ENCODE data around the gene SMIM27.

DNA sequence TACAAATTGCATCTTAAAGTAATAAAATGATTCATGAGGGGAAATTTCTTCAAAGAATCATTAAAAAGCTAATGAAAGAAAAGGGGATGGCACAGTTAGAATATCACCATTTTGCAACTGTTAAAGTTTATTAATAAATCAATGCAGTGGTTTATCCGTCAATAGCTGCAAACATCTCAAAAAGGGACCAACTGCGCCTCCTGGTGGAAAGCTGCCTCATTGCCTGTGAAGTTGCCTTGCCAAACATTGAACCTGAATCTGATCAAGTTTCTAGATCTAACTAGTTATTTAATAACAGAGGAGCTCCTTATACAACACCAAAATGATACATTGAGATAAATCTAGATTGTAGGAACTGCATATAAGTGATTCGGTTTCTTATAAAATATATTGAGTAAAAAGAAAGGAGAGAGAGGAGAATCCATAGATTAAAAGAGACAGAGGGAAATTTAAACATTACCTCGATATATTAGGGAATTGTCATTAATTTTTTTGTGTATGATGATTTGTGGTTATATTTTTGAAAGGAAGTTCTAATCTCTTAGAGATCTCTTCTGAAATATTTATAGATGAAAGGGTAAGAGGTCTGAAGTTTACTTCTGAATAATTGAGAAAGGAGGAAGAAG, 27.7 kb downstream of the SMIM27 start:
- TF ChIP-seq POLR2AphosphoS5 (IDR thresholded peaks at IDR 0.05; ENCODE audit: low read depth, low read length) (no peak), SRF (IDR thresholded peaks at IDR 0.05; ENCODE audit: low read depth) (no peak), REST (IDR thresholded peaks at IDR 0.05; ENCODE audit: low read depth) (no peak), YY1 (IDR thresholded peaks at IDR 0.05; ENCODE audit: extremely low read depth, insufficient replicate concordance, low read depth, low read length) (peak; percentile 33), CTCF (IDR thresholded peaks at IDR 0.05 in 2 of 3, conservative IDR thresholded peaks at IDR 0.05 in 1 of 3; ENCODE audit: borderline replicate concordance in 1 of 3, insufficient read depth in 1 of 3, low read depth in 2 of 3, low read length in 2 of 3) (peak; percentile 85 to 94 (median 91)), POLR2A (IDR thresholded peaks at IDR 0.05; ENCODE audit: borderline replicate concordance, extremely low read depth, insufficient read depth, insufficient read length) (no peak), CEBPB (IDR thresholded peaks at IDR 0.05; ENCODE audit: low read depth) (no peak), ELF1 (IDR thresholded peaks at IDR 0.05; ENCODE audit: borderline replicate concordance, low read depth) (no peak)
